ENCODE measurements around the gene FRMD7. TPM values are rescaled to one million over a fixed set of nuclear protein-coding genes. Genes with fewer than 3 reads are reported as not detected.
A peak's percentile ranks its signal among the peaks of the same experiment; 100 is the strongest.

The FRMD7 gene
- total and polyA plus RNA-seq, 9 donors = 0.02 to 0.37 (median 0.32) TPM; not detected in 5

DNA sequence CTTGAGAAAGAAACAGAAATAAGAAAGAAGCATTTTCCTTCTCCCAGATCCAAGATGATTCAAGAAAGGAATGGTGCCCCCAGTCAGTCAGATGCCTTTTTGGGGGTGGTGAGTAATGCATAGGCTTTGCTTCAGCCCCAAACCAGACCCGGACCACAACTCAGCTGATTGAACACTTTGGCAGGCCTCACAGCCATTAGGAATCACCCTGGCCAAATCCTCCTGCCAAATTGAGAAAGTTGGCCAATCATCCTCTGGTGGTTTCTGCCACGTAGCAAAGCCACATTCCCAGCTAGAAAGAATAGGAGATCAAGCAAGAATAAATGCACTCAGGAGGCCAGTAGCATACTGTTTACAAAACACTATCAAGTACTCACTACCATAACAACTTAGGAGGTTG is 33.7 kb downstream of the FRMD7 start:
- Histone ChIP-seq H3K4me1 (ENCODE audit: insufficient read depth) (no peaks in the 10 kb centered on the region), H3K36me3 (no peaks in the 10 kb centered on the region), H3K27me3 (no peaks in the 10 kb centered on the region), H3K4me3 (no peak overlapping the region), H3K27ac (no peak overlapping the region), H3K9me3 (no peaks in the 10 kb centered on the region)
- 37 to 43% (median 39%) methylated on average over 2 of the region's 2 CpGs for WGBS, 3 donors
- no peak for DNase-seq
- TF ChIP-seq EP300 (IDR thresholded peaks at IDR 0.05) (no peak), CTCF (IDR thresholded peaks at IDR 0.05) (no peak), POLR2A (IDR thresholded peaks at IDR 0.05) (no peak)
- intact Hi-C loops (cut with DNase I) = no loop called here

DNA sequence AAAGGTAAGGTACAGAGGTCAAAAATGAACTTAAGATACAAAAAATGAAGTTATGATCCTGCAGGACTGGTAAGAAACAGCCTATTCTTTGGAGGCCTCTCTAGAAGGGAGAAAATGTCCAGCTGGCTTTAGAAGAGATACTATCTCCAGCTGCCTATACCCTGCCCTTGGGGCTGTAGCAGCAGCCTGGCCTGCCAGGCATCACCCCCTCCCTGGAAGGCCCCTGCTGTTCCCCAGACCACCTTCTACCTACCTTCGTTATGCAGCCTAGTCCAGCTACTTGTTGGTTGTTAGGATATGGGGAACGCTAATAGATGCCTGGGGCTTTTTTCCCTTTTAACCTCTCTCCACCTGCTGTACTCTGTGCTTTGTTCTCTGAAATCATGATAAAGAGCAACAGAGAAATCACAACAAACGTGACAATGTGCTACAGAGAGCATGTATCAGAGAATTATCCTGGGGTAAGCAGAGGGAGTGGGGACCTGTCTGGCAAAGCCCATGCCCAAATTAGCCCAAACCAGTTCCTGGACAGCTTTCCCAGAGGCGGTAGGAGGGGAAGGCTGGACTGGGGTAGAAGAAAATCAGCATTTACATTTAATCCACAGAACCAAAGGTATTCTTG is 34.5 kb downstream of the FRMD7 start:
- no peak overlapping the region for H3K4me3 ChIP-seq
- no peaks in the 10 kb centered on the region for H3K4me1 ChIP-seq (ENCODE audit: insufficient read depth)
- no peak for DNase-seq
- H3K27me3 ChIP-seq = no peaks in the 10 kb centered on the region
- H3K36me3 ChIP-seq = no peaks in the 10 kb centered on the region
- WGBS, 3 donors = 62 to 69% (median 66%) methylated on average over 4 of the region's 4 CpGs
- H3K27ac ChIP-seq = no peak overlapping the region
- TF ChIP-seq EP300 (IDR thresholded peaks at IDR 0.05) = no peak
- TF ChIP-seq CTCF (IDR thresholded peaks at IDR 0.05) = no peak
- no peak for TF ChIP-seq POLR2A (IDR thresholded peaks at IDR 0.05)
- no peaks in the 10 kb centered on the region for H3K9me3 ChIP-seq
- intact Hi-C loops (cut with DNase I) = no loop called here

GRCh38 chrX:132092439-132093065 is 35.3 kb downstream of the FRMD7 start:
- no peaks in the 10 kb centered on the region for H3K4me1 ChIP-seq (ENCODE audit: insufficient read depth)
- peak in 3 of 5 donors; percentile 10 to 40 (median 15) for DNase-seq
- no peaks in the 10 kb centered on the region for H3K27me3 ChIP-seq
- H3K27ac ChIP-seq = no peak overlapping the region
- no peak overlapping the region for H3K4me3 ChIP-seq
- no peaks in the 10 kb centered on the region for H3K9me3 ChIP-seq
- intact Hi-C loops (cut with DNase I) = no loop called here
- H3K36me3 ChIP-seq = no peaks in the 10 kb centered on the region
- TF ChIP-seq CTCF (IDR thresholded peaks at IDR 0.05) = peak in 1 of 3 donors; percentile 18
- no peak for TF ChIP-seq POLR2A (IDR thresholded peaks at IDR 0.05)
- 44 to 47% (median 47%) methylated on average over 7 of the region's 7 CpGs for WGBS, 3 donors

DNA sequence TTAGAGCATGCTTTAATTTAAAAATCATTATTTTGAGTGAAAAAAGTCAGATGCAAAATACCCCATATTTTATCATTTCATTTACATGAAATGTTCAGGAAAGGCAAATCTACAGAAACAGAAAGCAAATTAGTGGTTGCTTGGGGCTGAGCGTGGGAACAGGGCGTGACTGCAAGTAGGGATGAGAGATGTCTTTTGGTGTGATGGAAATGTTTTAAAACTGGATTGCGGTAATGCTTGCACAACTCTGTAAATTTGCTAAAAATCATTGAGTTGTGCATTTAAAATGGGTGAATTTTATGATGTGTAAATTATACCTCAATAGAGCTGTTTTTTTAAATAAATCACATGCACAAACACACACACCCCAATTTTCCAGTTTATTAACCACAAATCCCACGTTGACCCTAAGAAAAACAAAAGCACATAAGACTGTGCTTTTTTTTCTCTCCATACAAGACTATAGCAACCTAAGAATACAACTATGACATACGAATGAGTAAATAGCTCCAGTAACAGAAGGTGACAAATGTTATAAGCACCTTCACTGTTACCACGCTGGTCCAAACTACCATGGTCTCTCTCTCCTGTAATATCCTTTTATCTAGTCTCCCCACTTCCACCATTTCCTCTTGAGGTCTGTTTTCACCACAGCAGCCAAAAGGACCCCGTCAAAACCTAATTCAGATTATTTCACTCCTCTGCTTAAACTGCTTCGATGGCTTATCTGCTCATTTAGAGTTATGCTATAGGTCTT is 37.2 kb downstream of the FRMD7 start:
- H3K27ac ChIP-seq = no peak overlapping the region
- H3K4me1 ChIP-seq (ENCODE audit: insufficient read depth) = no peaks in the 10 kb centered on the region
- TF ChIP-seq POLR2A (IDR thresholded peaks at IDR 0.05) = no peak
- TF ChIP-seq EP300 (IDR thresholded peaks at IDR 0.05) = no peak
- no peak for TF ChIP-seq CTCF (IDR thresholded peaks at IDR 0.05)
- 61 to 66% (median 62%) methylated on average over 8 of the region's 8 CpGs for WGBS, 3 donors
- no peaks in the 10 kb centered on the region for H3K27me3 ChIP-seq
- H3K4me3 ChIP-seq = no peak overlapping the region
- no peak for DNase-seq
- no peaks in the 10 kb centered on the region for H3K9me3 ChIP-seq
- no peaks in the 10 kb centered on the region for H3K36me3 ChIP-seq
- intact Hi-C loops (cut with DNase I) = no loop called here

All from ovary (tissue), 9 donors.